ENCODE measurements around the gene KCNIP4. TPM values are rescaled to one million over a fixed set of nuclear protein-coding genes. Genes with fewer than 3 reads are reported as not detected.

Gene KCNIP4
- total and polyA plus RNA-seq, 2 donors (not counting 3 experiments of a cell fraction or from before 2014, with no cell fraction given): not detected

DNA sequence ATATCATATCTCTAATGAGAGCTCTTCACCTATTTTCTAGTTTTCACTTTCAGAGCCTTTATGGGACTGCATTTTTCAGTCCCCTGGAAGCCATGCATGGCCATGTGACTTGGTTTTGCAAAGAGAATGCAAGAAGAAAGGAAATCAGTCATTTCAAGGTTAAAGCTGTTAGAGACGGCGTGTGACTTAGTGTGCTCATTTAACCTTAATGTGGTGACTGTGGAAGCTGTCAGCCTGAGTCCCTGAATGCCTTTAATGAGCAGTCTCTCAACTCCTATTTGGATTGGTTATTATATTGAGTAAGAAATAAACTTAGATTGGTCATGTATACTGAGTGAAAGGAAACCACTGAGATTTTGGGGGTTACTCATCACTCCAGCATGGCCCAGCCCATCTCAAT lies 212.7 kb downstream of the KCNIP4 start:
- Histone ChIP-seq H3K27ac (ENCODE audit: insufficient read depth, low read depth, low read length) (no peak overlapping the region), H3K4me3 (replicated peaks in 1 of 3; ENCODE audit: insufficient read depth in 1 of 3, low read depth in 1 of 3, low read length in 3 of 3) (no peak overlapping the region), H2AFZ (ENCODE audit: low read depth, low read length) (no peak overlapping the region), H3K36me3 (ENCODE audit: control insufficient read depth in 2 of 2, extremely low read depth in 1 of 2, insufficient read depth in 2 of 2, low read length in 2 of 2) (no peaks in the 10 kb centered on the region), H3K79me2 (ENCODE audit: control insufficient read depth, insufficient read depth, low read length) (no peaks in the 10 kb centered on the region), H3K4me1 (ENCODE audit: control insufficient read depth, extremely low read depth, insufficient read depth, low read length) (no peaks in the 10 kb centered on the region), H4K20me1 (replicated peaks; ENCODE audit: control insufficient read depth, extremely low read depth, insufficient read depth, low read length) (no peaks in the 10 kb centered on the region), H3K9ac (replicated peaks; ENCODE audit: extremely low read depth, insufficient read depth, low read length) (no peak overlapping the region), H3K9me3 (replicated peaks; ENCODE audit: control insufficient read depth, insufficient read depth, low read length) (no peaks in the 10 kb centered on the region), H3K27me3 (ENCODE audit: control insufficient read depth in 2 of 2, insufficient read depth in 2 of 2, low read length in 2 of 2) (peaks cover 0 to 2% of the 10 kb centered on the region in 2 experiments), H3K4me2 (ENCODE audit: insufficient read depth, low read length) (no peak overlapping the region), H3K9me1 (replicated peaks; ENCODE audit: control insufficient read depth, extremely low read depth, insufficient read depth, low read length) (no peaks in the 10 kb centered on the region)
- dilution Hi-C loops (cut with MboI; ENCODE audit: extremely low pct_ligation_motif_present, low sequenced_read_pairs) (no loop called here), intact Hi-C loops (cut with micrococcal nuclease) (no loop called here)
- BruUV-seq (replicated peaks): no TSS peak
- no peak for TF ChIP-seq FOS (IDR thresholded peaks at IDR 0.05; ENCODE audit: borderline replicate concordance, insufficient read depth, low read length)
- no peak for TF ChIP-seq EZH2 (IDR thresholded peaks at IDR 0.05; ENCODE audit: borderline replicate concordance, low read depth, low read length, severe bottlenecking)
- TF ChIP-seq GATA2 (IDR thresholded peaks at IDR 0.05; ENCODE audit: insufficient read depth, insufficient read length, low read depth, low read length): no peak
- no peak for TF ChIP-seq CTCF (IDR thresholded peaks at IDR 0.05; ENCODE audit: extremely low read depth in 1 of 2, insufficient read depth in 1 of 2, low read depth in 1 of 2, low read length in 2 of 2)
- TF ChIP-seq POLR2A (IDR thresholded peaks at IDR 0.05; ENCODE audit: low read depth, low read length): no peak
- TF ChIP-seq POLR2AphosphoS5 (IDR thresholded peaks at IDR 0.05; ENCODE audit: insufficient read depth, low read depth, low read length): no peak
- POLR2A ChIA-PET: no interaction called here
- CTCF ChIA-PET: interaction anchor here (1.0 kb wide), 1 partner anchor 13 kb away, joined by 3 read pairs; no protein-coding TSS in a partner anchor
- FAIRE-seq (no peak), DNase-seq (ENCODE audit: low read depth, low spot score) (no peak)

All from endothelial cell of umbilical vein (primary cell).